ENCODE measurements around the gene RAP1GAP. TPM values are rescaled to one million over a fixed set of nuclear protein-coding genes. Genes with fewer than 3 reads are reported as not detected.

The RAP1GAP gene
- total RNA-seq = 1 to 10 TPM in 1 of 2 experiments, under 1 TPM in 1; 0.66 to 1.3 TPM

GRCh38 chr1:21669258-21670058 is at the start of gene RAP1GAP:
RAP1GAP (minus strand) TSS chr1:21669357; CDS start chr1:21620032, 49,325 bp downstream.
- no peak within 1 kb of the TSS for H3K27ac Mint-ChIP-seq
- no peaks in the 10 kb centered on the region for H3K4me1 Mint-ChIP-seq
- DNase-seq = peak; percentile 27
- H3K4me3 Mint-ChIP-seq = peak within 1 kb of the TSS; percentile 42
- H3K36me3 Mint-ChIP-seq = no peaks in the 10 kb centered on the region
- H3K9me3 Mint-ChIP-seq = no peaks in the 10 kb centered on the region
- H3K27me3 Mint-ChIP-seq = peaks cover 37% of the 10 kb centered on the region

- Mint-ChIP-seq H3K9me3 (no peaks in the 10 kb centered on the region), H3K27ac (no peak overlapping the region), H3K4me3 (no peak overlapping the region), H3K27me3 (no peaks in the 10 kb centered on the region), H3K4me1 (no peaks in the 10 kb centered on the region), H3K36me3 (peaks cover 23% of the 10 kb centered on the region)
- DNase-seq = no peak
These were observed 47.0 kb upstream of the RAP1GAP start for GRCh38 chr1:21716169-21716568.

DNA sequence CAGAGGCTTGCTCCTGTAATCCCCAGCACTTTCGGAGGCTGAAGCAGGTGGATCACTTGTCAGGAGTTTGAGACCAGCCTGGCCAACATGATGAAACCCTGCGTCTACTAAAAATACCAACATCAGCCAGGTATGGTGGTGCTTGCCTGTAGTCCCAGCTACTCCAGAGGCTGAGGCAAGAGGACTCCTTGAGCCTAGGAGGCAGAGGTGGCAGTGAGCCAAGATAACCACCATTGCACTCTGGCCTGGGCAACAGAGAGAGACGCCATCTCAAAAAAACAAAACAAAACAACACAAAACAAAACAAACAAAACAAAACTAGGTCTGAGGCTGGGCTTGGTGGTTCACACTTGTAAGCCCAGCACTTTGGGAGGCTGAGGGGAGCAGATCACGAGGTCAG is 38.7 kb upstream of the RAP1GAP start:
- no peak overlapping the region for H3K4me3 Mint-ChIP-seq
- H3K4me1 Mint-ChIP-seq = peaks cover 9% of the 10 kb centered on the region
- peaks cover 14% of the 10 kb centered on the region for H3K36me3 Mint-ChIP-seq
- no peak for DNase-seq
- H3K27me3 Mint-ChIP-seq = no peaks in the 10 kb centered on the region
- no peak overlapping the region for H3K27ac Mint-ChIP-seq
- no peaks in the 10 kb centered on the region for H3K9me3 Mint-ChIP-seq

- Mint-ChIP-seq H3K9me3 (no peaks in the 10 kb centered on the region), H3K4me3 (no peak overlapping the region), H3K27ac (no peak overlapping the region), H3K36me3 (peaks cover 14% of the 10 kb centered on the region), H3K27me3 (no peaks in the 10 kb centered on the region), H3K4me1 (peaks cover 9% of the 10 kb centered on the region)
- DNase-seq = no peak
These were observed 38.1 kb upstream of the RAP1GAP start for GRCh38 chr1:21707086-21707840.

DNA sequence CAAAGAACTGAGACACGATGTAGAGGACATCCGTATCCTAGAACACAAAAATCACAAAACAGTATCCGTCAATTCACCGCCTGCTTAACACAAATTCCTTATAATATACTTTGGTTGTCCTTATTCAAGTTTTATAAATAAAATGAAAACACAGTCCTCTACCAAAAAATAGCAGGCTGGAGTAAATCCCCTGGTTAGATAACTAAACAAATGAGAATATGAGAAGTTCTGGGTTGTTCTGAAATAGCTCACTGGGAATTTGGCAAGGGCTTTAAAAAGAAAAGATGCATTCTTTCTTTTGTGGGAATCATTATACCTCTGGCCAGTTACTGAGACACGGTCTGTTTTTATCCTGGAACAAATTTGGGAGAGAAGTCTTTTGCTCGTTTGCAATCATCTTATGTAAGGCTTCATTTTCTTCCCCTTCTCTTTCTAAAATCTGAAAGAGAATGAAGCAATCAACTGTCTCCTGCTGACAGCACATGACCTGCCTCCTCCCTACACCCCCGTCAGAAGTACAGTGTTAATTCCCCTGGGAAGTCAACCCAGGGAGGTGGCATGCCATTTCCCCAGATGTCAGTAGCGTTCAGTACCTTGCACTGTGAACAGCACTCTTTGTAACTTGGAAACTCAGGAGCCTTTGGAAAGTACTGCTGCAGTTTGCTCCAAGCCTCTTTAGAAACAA is 37.1 kb upstream of the RAP1GAP start:
- Mint-ChIP-seq H3K4me3 (no peak overlapping the region), H3K9me3 (no peaks in the 10 kb centered on the region), H3K27ac (no peak overlapping the region), H3K4me1 (peaks cover 9% of the 10 kb centered on the region), H3K36me3 (peaks cover 14% of the 10 kb centered on the region), H3K27me3 (no peaks in the 10 kb centered on the region)
- no peak for DNase-seq

GRCh38 chr1:21705303-21705980 is 36.3 kb upstream of the RAP1GAP start:
- Mint-ChIP-seq H3K27me3 (no peaks in the 10 kb centered on the region), H3K4me3 (no peak overlapping the region), H3K27ac (no peak overlapping the region), H3K36me3 (peaks cover 17% of the 10 kb centered on the region), H3K4me1 (peaks cover 9% of the 10 kb centered on the region), H3K9me3 (no peaks in the 10 kb centered on the region)
- no peak for DNase-seq

DNA sequence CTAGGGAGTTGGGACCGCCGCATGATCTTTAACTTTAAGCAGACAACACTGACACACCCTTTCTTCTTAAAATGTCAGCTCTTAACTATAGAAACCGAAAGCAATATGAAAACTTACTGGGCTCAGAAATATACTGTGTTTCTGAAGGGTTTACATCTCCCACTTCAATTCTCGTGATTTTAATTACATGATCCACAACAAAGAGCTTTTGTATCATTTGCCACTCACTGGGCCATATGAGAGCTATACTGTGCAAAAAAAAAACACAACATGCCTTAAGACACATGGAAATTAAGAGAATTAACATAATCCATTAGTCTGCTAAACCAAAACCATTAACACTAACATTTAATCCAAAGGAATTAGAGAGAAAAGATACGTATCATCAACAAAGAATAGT is 35.0 kb upstream of the RAP1GAP start:
- Mint-ChIP-seq H3K36me3 (peaks cover 22% of the 10 kb centered on the region), H3K27me3 (no peaks in the 10 kb centered on the region), H3K9me3 (no peaks in the 10 kb centered on the region), H3K4me3 (no peak overlapping the region), H3K27ac (peak overlapping the region; percentile 52), H3K4me1 (peaks cover 10% of the 10 kb centered on the region)
- no peak for DNase-seq

DNA sequence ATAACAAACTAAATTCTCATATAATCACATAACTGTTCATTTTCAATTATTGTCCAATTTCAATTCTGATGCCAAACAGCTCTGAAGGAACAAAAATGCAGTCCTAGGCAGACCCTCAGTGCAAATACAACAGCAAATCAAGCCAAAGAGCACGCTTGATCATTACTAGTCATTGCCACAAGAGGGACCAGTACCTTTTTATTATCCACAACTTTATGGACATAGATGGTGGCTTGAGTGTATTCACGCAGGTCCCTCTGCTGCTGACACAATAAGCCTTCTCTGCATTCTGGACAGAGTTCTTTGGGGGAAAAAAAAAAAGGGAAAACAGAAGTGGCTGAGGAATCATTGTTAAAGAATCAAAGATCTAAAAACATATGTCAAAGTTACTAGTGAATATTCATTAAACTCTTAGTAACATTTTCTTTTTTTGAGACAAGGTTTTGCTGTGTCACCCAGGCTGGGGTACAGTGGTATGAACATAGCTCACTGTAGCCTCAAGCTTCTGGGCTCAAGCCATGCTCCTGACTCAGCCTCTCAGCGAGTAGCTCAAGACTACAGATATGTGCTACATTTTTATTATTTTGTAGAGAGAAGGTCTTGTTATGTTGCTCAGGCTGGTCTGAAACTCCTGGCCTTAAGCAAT is 34.3 kb upstream of the RAP1GAP start:
- Mint-ChIP-seq H3K4me1 (peaks cover 10% of the 10 kb centered on the region), H3K27me3 (no peaks in the 10 kb centered on the region), H3K36me3 (peaks cover 22% of the 10 kb centered on the region), H3K4me3 (no peak overlapping the region), H3K9me3 (no peaks in the 10 kb centered on the region), H3K27ac (no peak overlapping the region)
- no peak for DNase-seq

- no peaks in the 10 kb centered on the region for H3K27me3 Mint-ChIP-seq
- DNase-seq = no peak
- peaks cover 22% of the 10 kb centered on the region for H3K36me3 Mint-ChIP-seq
- H3K4me3 Mint-ChIP-seq = no peak overlapping the region
- peaks cover 10% of the 10 kb centered on the region for H3K4me1 Mint-ChIP-seq
- H3K27ac Mint-ChIP-seq = no peak overlapping the region
- H3K9me3 Mint-ChIP-seq = no peaks in the 10 kb centered on the region
These were observed 33.6 kb upstream of the RAP1GAP start for GRCh38 chr1:21702780-21703179.

GRCh38 chr1:21701401-21701800 is 32.2 kb upstream of the RAP1GAP start:
- peaks cover 10% of the 10 kb centered on the region for H3K4me1 Mint-ChIP-seq
- no peak overlapping the region for H3K4me3 Mint-ChIP-seq
- no peaks in the 10 kb centered on the region for H3K27me3 Mint-ChIP-seq
- no peaks in the 10 kb centered on the region for H3K9me3 Mint-ChIP-seq
- no peak overlapping the region for H3K27ac Mint-ChIP-seq
- H3K36me3 Mint-ChIP-seq = peaks cover 22% of the 10 kb centered on the region
- DNase-seq = no peak

GRCh38 chr1:21700094-21700493 is 30.9 kb upstream of the RAP1GAP start:
- Mint-ChIP-seq H3K27ac (no peak overlapping the region), H3K36me3 (peaks cover 23% of the 10 kb centered on the region), H3K27me3 (no peaks in the 10 kb centered on the region), H3K4me3 (no peak overlapping the region), H3K9me3 (no peaks in the 10 kb centered on the region), H3K4me1 (peaks cover 7% of the 10 kb centered on the region)
- no peak for DNase-seq

GRCh38 chr1:21696931-21697330 is 27.8 kb upstream of the RAP1GAP start:
- Mint-ChIP-seq H3K27ac (no peak overlapping the region), H3K27me3 (no peaks in the 10 kb centered on the region), H3K9me3 (no peaks in the 10 kb centered on the region), H3K4me1 (peaks cover 3% of the 10 kb centered on the region), H3K4me3 (no peak overlapping the region), H3K36me3 (peaks cover 11% of the 10 kb centered on the region)
- no peak for DNase-seq

- Mint-ChIP-seq H3K4me1 (no peaks in the 10 kb centered on the region), H3K36me3 (peaks cover 7% of the 10 kb centered on the region)
These were observed 24.6 kb upstream of the RAP1GAP start for GRCh38 chr1:21693732-21694131.

GRCh38 chr1:21691739-21692138 is 22.6 kb upstream of the RAP1GAP start:
- no peak overlapping the region for H3K4me3 Mint-ChIP-seq
- no peaks in the 10 kb centered on the region for H3K4me1 Mint-ChIP-seq
- H3K9me3 Mint-ChIP-seq = no peaks in the 10 kb centered on the region
- no peaks in the 10 kb centered on the region for H3K27me3 Mint-ChIP-seq
- no peak overlapping the region for H3K27ac Mint-ChIP-seq
- peaks cover 21% of the 10 kb centered on the region for H3K36me3 Mint-ChIP-seq
- DNase-seq = no peak

More at GRCh38 chr1:21693732-21694131, 24.6 kb upstream of the RAP1GAP start:
- no peak for DNase-seq
- no peak overlapping the region for H3K4me3 Mint-ChIP-seq
- H3K27ac Mint-ChIP-seq = no peak overlapping the region
- H3K9me3 Mint-ChIP-seq = no peaks in the 10 kb centered on the region
- no peaks in the 10 kb centered on the region for H3K27me3 Mint-ChIP-seq
